GM12875 (cell line): ENCODE measurements around the gene TUBB3.
A peak's percentile ranks its signal among the peaks of the same experiment; 100 is the strongest.

ENCODE experiments used
- H3K4me3 ChIP-seq: one replicate; pipeline ENCODE4 v1.5.1; 2011; ENCODE audit warnings: low read depth, low read length, control low read depth
- CTCF ChIP-seq: IDR thresholded peaks from 2 replicates; pipeline ENCODE4 v1.5.1; 2011; ENCODE audit warnings: low read depth, mild to moderate bottlenecking, control low read depth, inconsistent platforms, low read length, moderate library complexity, borderline replicate concordance; ENCODE audit not compliant: insufficient read depth

Gene TUBB3

GRCh38 chr16:89973235-89973634 is 50.1 kb downstream of the TUBB3 start:
- no peak for TF ChIP-seq CTCF
- H3K4me3 ChIP-seq, result peak overlapping the region; percentile 71

GRCh38 chr16:89973654-89974335 is 50.7 kb downstream of the TUBB3 start:
- H3K4me3 ChIP-seq, result peak overlapping the region; percentile 71
- TF ChIP-seq CTCF, result no peak

- no peak for TF ChIP-seq CTCF
- no peak overlapping the region for H3K4me3 ChIP-seq
These were observed 51.7 kb downstream of the TUBB3 start for GRCh38 chr16:89974870-89975269.

- no peak for TF ChIP-seq CTCF
- H3K4me3 ChIP-seq, result no peak overlapping the region
These were observed 58.3 kb downstream of the TUBB3 start for GRCh38 chr16:89981414-89981813.

- TF ChIP-seq CTCF, result no peak
- H3K4me3 ChIP-seq, result no peak overlapping the region
These were observed 59.2 kb downstream of the TUBB3 start for GRCh38 chr16:89982318-89982717.

GRCh38 chr16:89983536-89983935 is 60.4 kb downstream of the TUBB3 start:
- H3K4me3 ChIP-seq, result no peak overlapping the region
- no peak for TF ChIP-seq CTCF

GRCh38 chr16:89984216-89984615 is 61.1 kb downstream of the TUBB3 start:
- no peak overlapping the region for H3K4me3 ChIP-seq
- no peak for TF ChIP-seq CTCF
